ENCODE measurements around the gene RNF38. TPM values are rescaled to one million over a fixed set of nuclear protein-coding genes. Genes with fewer than 3 reads are reported as not detected.

Gene RNF38
- total RNA-seq, 2 donors from 2014 or later: 27.8 to 99.6 TPM

- DNase-seq (ENCODE audit: low spot score): no peak
- no peaks in the 10 kb centered on the region for H3K9me3 ChIP-seq
- TF ChIP-seq, protein P1, sequence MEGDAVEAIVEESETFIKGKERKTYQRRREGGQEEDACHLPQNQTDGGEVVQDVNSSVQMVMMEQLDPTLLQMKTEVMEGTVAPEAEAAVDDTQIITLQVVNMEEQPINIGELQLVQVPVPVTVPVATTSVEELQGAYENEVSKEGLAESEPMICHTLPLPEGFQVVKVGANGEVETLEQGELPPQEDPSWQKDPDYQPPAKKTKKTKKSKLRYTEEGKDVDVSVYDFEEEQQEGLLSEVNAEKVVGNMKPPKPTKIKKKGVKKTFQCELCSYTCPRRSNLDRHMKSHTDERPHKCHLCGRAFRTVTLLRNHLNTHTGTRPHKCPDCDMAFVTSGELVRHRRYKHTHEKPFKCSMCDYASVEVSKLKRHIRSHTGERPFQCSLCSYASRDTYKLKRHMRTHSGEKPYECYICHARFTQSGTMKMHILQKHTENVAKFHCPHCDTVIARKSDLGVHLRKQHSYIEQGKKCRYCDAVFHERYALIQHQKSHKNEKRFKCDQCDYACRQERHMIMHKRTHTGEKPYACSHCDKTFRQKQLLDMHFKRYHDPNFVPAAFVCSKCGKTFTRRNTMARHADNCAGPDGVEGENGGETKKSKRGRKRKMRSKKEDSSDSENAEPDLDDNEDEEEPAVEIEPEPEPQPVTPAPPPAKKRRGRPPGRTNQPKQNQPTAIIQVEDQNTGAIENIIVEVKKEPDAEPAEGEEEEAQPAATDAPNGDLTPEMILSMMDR (IDR thresholded peaks at IDR 0.05): no peak
- TF ChIP-seq POLR2AphosphoS5 (IDR thresholded peaks at IDR 0.05) (no peak), POLR2A (IDR thresholded peaks at IDR 0.05) (no peak)
- H3K36me3 ChIP-seq: no peaks in the 10 kb centered on the region
- 77% methylated on average over 7 of the region's 7 CpGs for WGBS
- H3K4me1 ChIP-seq (replicated peaks): no peaks in the 10 kb centered on the region
- H3K4me3 ChIP-seq: no peak overlapping the region
- intact Hi-C loops (cut with DNase I): no loop called here
- no peaks in the 10 kb centered on the region for H3K27me3 ChIP-seq (replicated peaks; ENCODE audit: insufficient read depth)
- peak overlapping the region; percentile 60 to 70 for H3K27ac ChIP-seq
These were observed 80.9 kb downstream of the RNF38 start for GRCh38 chr9:36319183-36319582.

DNA sequence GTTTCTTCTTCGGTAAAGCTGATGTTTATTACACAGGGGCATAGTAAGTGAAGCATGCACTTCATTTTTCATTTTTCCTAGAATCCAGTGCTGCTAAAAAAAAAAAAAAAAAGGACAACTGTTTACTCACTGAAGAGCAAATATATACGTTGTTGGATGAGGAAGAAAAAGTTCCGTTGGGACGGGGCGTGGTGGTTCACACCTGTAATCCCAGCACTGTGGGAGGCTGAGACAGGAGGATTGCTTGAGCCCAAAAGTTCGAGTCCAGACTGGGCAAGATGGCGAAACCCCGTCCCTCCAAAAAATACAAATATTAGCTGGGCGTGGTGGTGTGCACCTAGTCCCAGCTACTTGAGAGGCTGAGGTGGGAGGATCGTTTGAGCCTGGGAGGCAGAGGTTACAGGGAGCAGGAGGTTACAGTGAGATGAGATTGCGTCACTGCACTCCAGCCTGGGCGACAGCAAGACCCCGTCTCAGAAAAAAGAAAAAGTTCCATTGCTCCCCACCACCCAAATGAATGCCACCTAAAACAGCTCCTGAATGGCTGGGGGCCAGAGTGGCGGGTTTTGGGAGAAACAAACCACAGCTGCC, 81.8 kb downstream of the RNF38 start:
- no peaks in the 10 kb centered on the region for H3K27me3 ChIP-seq (replicated peaks; ENCODE audit: insufficient read depth)
- peak overlapping the region; percentile 60 to 70 for H3K27ac ChIP-seq
- H3K36me3 ChIP-seq: no peaks in the 10 kb centered on the region
- no peaks in the 10 kb centered on the region for H3K4me1 ChIP-seq (replicated peaks)
- no peaks in the 10 kb centered on the region for H3K9me3 ChIP-seq
- 88% methylated on average over 14 of the region's 14 CpGs for WGBS
- TF ChIP-seq, protein P1 (IDR thresholded peaks at IDR 0.05): no peak
- TF ChIP-seq POLR2AphosphoS5 (IDR thresholded peaks at IDR 0.05) (no peak), POLR2A (IDR thresholded peaks at IDR 0.05) (no peak)
- intact Hi-C loops (cut with DNase I): no loop called here
- DNase-seq (ENCODE audit: low spot score): no peak
- no peak overlapping the region for H3K4me3 ChIP-seq

- Histone ChIP-seq H3K4me1 (replicated peaks) (no peaks in the 10 kb centered on the region), H3K27me3 (replicated peaks; ENCODE audit: insufficient read depth) (no peaks in the 10 kb centered on the region), H3K4me3 (no peak overlapping the region), H3K27ac (peak overlapping the region; percentile 48 to 60), H3K36me3 (no peaks in the 10 kb centered on the region), H3K9me3 (no peaks in the 10 kb centered on the region)
- DNase-seq (ENCODE audit: low spot score): no peak
- TF ChIP-seq POLR2AphosphoS5 (IDR thresholded peaks at IDR 0.05) (no peak), POLR2A (IDR thresholded peaks at IDR 0.05) (no peak)
- TF ChIP-seq, protein P1 (IDR thresholded peaks at IDR 0.05): no peak
- intact Hi-C loops (cut with DNase I): no loop called here
- WGBS: 41% methylated on average over 6 of the region's 6 CpGs
These were observed 82.3 kb downstream of the RNF38 start for GRCh38 chr9:36317766-36318165.

- 39% methylated on average over 12 of the region's 12 CpGs for WGBS
- peak; percentile 50 for DNase-seq (ENCODE audit: low spot score)
- intact Hi-C loops (cut with DNase I): no loop called here
- Histone ChIP-seq H3K36me3 (no peaks in the 10 kb centered on the region), H3K27me3 (replicated peaks; ENCODE audit: insufficient read depth) (no peaks in the 10 kb centered on the region), H3K4me3 (no peak overlapping the region), H3K4me1 (replicated peaks) (no peaks in the 10 kb centered on the region), H3K27ac (peak overlapping the region; percentile 48 to 60), H3K9me3 (no peaks in the 10 kb centered on the region)
- TF ChIP-seq POLR2AphosphoS5 (IDR thresholded peaks at IDR 0.05): peak; percentile 28
- TF ChIP-seq, protein P1 (IDR thresholded peaks at IDR 0.05): no peak
These were observed 83.3 kb downstream of the RNF38 start for GRCh38 chr9:36316611-36317317.

DNA sequence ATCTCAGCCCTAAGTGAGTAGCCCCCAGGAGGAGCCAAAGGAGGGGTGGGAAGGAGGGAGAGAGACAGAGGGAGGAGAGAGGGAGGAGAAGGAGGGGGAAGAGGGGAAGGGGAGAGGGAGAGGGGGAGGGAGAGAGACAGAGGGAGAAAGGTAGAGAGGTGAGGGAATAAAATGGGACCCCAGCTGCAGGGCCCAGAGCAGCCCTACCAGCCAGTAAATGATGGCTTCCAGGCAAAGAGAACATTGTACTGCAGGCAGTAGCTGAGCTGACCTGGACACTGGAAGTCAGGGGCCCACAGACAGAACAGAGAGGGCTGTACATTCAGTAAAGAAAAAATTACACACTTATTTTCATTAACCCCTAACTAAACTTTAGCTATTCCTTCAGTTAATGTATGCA, 84.0 kb downstream of the RNF38 start:
- no peaks in the 10 kb centered on the region for H3K9me3 ChIP-seq
- no peaks in the 10 kb centered on the region for H3K36me3 ChIP-seq
- no peak for TF ChIP-seq POLR2AphosphoS5 (IDR thresholded peaks at IDR 0.05)
- H3K27me3 ChIP-seq (replicated peaks; ENCODE audit: insufficient read depth): no peaks in the 10 kb centered on the region
- H3K27ac ChIP-seq: peak overlapping the region; percentile 48 to 55
- intact Hi-C loops (cut with DNase I): no loop called here
- no peak overlapping the region for H3K4me3 ChIP-seq
- no peaks in the 10 kb centered on the region for H3K4me1 ChIP-seq (replicated peaks)
- DNase-seq (ENCODE audit: low spot score): no peak

Measured in prostate gland (tissue), 2 donors.